Skeletal muscle tissue (tissue), 4 donors: ENCODE results near the gene BCKDHB. TPM values are rescaled to one million over a fixed set of nuclear protein-coding genes. Genes with fewer than 3 reads are reported as not detected.
"Not testable (repeated sequence)": the region's sequence is repeated elsewhere in the genome, so short reads cannot be mapped to it uniquely, and the experiment has no call there.

Experiments
- H3K27ac ChIP-seq: one replicate; pipeline ENCODE4 v1.7.0; 2013; ENCODE audit warnings: mild to moderate bottlenecking, low read depth, low read length, inconsistent platforms
- H3K27me3 ChIP-seq, 3 donors: one replicate each; pipeline ENCODE4 v1.7.0; 2013; ENCODE audit warnings: low read length in 3 of 3; ENCODE audit not compliant: control insufficient read depth in 3 of 3, insufficient read depth in 3 of 3
- H3K36me3 ChIP-seq, 3 donors: one replicate each; pipeline ENCODE4 v1.7.0; 2013; ENCODE audit warnings: low read length in 3 of 3; ENCODE audit not compliant: control insufficient read depth in 3 of 3, insufficient read depth in 3 of 3
- H3K4me1 ChIP-seq, 3 donors: one replicate each; pipeline ENCODE4 v1.7.0; 2013; ENCODE audit warnings: low read length in 3 of 3, mild to moderate bottlenecking in 3 of 3; ENCODE audit not compliant: control insufficient read depth in 3 of 3, insufficient read depth in 3 of 3
- H3K4me3 ChIP-seq, 3 donors: one replicate each; pipeline ENCODE4 v1.7.0; 2013; ENCODE audit warnings: low read length in 3 of 3
- H3K9ac ChIP-seq, 3 donors: one replicate each; pipeline ENCODE4 v1.7.0; 2013; ENCODE audit warnings: low read length in 3 of 3, mild to moderate bottlenecking in 3 of 3, moderate library complexity in 2 of 3, low read depth in 1 of 3
- H3K9me3 ChIP-seq, 3 donors: one replicate each; pipeline ENCODE4 v1.7.0; 2013; ENCODE audit warnings: low read length in 3 of 3; ENCODE audit not compliant: control insufficient read depth in 3 of 3
- total RNA-seq: library from RNA; depleted of rRNA; stranded (reverse); fragments of >200 nt; gene quantifications from one replicate; pipeline ENCODE4 v1.2.3, GENCODE V29; 2014
- donor health status: Osteomylitis.

Gene BCKDHB
- total RNA-seq, 1 donor from 2014 or later = 24.5 TPM

DNA sequence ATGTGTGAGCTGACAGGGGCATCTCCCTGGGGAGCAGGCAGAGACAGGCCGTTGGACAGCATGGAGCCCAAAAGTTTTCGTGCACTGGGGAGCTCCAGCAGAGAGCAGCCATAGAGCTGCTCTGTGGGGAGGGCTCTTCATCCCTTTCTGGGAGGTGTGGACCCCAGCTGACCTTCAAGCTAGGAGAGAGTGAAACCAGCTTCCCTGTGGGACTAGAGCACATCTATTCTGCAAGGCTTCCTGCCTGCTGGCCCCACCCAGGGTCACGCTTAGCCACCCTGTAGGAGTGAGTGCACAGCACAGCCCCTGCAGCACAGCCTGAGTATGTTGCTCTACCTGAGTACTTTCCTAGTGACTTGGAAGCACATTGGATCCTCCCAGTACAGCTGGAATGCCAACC lies 183.3 kb downstream of the BCKDHB start:
- H3K4me3 ChIP-seq = no peak overlapping the region
- peaks cover 0 to 3% (median 0%) of the 10 kb centered on the region in 3 donors for H3K9me3 ChIP-seq

DNA sequence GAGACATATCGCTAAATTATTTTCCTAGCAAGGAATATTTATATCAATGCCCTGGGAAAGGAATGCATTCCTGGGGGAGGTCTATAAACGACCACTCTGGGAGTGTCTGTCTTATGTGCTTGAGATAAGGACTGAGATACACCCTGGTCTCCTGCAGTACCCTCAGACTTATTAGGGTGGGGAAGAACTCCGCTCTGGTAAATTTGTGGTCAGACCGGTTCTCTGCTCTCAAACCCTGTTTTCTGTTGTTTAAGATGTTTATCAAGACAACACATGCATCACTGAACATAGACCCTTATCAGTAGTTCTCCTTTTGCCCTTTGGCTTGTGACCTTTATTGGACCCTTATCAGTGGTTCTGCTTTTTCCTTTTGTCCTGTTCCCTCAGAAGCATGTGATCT lies 188.1 kb downstream of the BCKDHB start:
- not testable (repeated sequence) for H3K36me3 ChIP-seq, H3K27me3 ChIP-seq, H3K9ac ChIP-seq, H3K9me3 ChIP-seq, H3K4me3 ChIP-seq, H3K27ac ChIP-seq, H3K4me1 ChIP-seq

More for the DNA sequence above, 183.3 kb downstream of the BCKDHB start:
- H3K27me3 ChIP-seq = no peaks in the 10 kb centered on the region
- H3K36me3 ChIP-seq = no peaks in the 10 kb centered on the region
- no peak overlapping the region for H3K9ac ChIP-seq
- H3K27ac ChIP-seq = no peak overlapping the region
- H3K4me1 ChIP-seq = no peaks in the 10 kb centered on the region

DNA sequence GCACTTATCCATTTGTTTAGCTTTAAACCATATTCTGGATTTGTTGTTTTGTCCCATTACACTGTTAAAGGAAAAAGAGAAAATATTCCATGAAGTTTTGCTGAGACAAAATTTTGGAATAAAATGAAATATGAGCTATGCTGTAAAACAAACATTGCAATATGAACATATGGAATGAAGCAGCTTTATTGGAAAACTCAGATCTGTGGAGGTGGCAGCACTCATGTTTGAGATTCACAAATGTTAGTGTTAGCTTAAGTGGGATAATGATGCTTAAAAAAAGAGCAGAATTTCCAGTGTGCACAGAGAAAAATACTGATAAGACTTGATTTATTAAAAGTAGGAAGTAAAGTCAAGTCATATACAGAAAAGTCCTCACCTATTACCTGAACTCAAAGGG lies 196.2 kb downstream of the BCKDHB start:
- Histone ChIP-seq H3K36me3 (no peaks in the 10 kb centered on the region), H3K4me1 (no peaks in the 10 kb centered on the region), H3K9ac (no peak overlapping the region), H3K27me3 (no peaks in the 10 kb centered on the region), H3K4me3 (no peak overlapping the region), H3K9me3 (no peaks in the 10 kb centered on the region), H3K27ac (no peak overlapping the region)

DNA sequence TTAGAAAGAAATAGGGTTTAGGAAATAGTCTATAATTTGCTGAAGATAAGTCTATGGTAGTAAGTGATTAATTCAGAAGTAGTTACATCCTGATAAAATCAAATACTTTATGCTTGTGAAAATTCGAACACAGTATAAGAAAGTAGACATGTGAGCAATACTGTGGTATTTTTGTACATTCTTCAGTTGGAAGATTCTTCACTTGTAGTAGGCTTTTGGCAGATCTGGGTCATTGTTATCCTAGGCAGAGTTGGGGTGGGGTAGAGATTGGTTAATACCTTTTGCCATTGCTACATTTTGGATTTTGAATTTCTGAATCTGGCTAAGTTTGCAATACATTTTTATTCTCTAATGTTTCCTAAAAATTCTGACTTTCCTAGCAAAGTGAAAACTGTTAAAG lies 197.5 kb downstream of the BCKDHB start:
- no peak overlapping the region for H3K27ac ChIP-seq
- no peaks in the 10 kb centered on the region for H3K36me3 ChIP-seq
- H3K4me1 ChIP-seq = no peaks in the 10 kb centered on the region
- no peaks in the 10 kb centered on the region for H3K9me3 ChIP-seq
- H3K27me3 ChIP-seq = no peaks in the 10 kb centered on the region
- no peak overlapping the region for H3K4me3 ChIP-seq
- H3K9ac ChIP-seq = no peak overlapping the region

DNA sequence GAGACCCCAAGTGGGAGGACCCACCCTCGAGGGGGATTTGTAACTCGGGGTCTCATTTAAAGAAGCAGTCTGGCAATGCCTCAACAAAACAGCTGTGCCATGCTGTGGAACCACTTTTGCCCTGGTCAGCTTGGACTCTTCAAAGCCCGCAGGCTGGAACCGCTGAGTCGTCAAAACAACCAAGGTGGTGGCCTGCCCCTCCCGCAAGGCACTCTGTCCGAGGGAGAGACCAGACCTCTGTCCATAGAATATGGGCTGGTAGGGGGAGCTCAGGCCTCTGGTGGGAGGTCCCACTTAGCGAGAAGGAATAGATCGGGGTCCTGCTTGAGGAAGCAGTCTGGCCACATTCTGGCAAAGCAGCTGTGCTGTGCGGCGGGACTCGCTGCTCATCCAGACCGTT lies 208.1 kb downstream of the BCKDHB start:
- Histone ChIP-seq H3K9me3 (no peaks in the 10 kb centered on the region), H3K27ac (no peak overlapping the region), H3K4me3 (no peak overlapping the region), H3K9ac (no peak overlapping the region), H3K27me3 (no peaks in the 10 kb centered on the region), H3K4me1 (no peaks in the 10 kb centered on the region), H3K36me3 (no peaks in the 10 kb centered on the region)

DNA sequence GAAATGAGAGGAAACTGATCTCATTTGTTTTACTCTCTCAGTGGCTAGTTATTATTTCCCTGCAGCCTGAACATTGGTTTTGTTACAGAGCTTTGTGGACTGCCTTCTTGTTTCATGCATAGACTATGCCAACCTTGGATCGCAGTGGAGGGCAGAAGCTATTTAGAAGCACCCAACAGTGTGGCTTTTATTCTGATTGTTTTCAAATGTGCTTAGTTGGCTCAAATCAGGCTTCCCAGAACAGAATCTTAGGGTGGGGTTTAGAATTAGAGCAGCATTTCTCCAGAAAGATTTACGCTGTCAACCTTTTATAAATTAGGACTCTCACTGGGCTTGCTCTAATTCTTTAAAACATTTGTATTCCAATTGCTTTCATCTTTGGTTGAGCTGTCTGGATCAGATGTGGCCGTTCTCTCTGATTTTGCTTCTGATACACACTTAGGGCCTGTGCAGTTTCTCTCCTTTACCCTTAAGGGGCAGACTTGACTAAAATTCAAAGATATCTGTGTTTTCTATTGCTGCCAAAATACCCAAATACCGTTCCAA lies 210.3 kb downstream of the BCKDHB start:
- Histone ChIP-seq H3K9ac (no peak overlapping the region), H3K4me1 (no peaks in the 10 kb centered on the region), H3K36me3 (no peaks in the 10 kb centered on the region), H3K9me3 (no peaks in the 10 kb centered on the region), H3K27me3 (no peaks in the 10 kb centered on the region), H3K27ac (no peak overlapping the region), H3K4me3 (no peak overlapping the region)

DNA sequence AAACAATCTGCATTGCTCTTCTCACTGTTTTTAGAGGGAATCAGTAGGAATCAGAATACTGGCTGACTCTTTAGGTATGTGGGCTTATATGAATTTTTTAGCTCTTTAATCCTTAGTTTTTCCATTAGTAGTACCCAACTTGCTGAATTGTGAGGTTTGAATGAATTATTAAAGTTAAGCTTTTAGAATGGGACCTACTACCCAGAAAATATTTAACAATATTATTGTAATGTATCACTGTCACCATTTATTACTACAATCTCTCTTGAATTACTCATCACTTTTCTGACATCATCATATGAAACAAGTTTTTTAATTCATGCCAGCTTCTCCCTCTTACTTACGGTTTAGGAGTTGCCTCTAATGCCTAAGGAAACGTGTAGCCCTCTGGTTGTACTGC lies 212.7 kb downstream of the BCKDHB start:
- Histone ChIP-seq H3K4me3 (no peak overlapping the region), H3K27me3 (no peaks in the 10 kb centered on the region), H3K27ac (no peak overlapping the region), H3K4me1 (no peaks in the 10 kb centered on the region), H3K9ac (no peak overlapping the region), H3K9me3 (no peaks in the 10 kb centered on the region), H3K36me3 (no peaks in the 10 kb centered on the region)

DNA sequence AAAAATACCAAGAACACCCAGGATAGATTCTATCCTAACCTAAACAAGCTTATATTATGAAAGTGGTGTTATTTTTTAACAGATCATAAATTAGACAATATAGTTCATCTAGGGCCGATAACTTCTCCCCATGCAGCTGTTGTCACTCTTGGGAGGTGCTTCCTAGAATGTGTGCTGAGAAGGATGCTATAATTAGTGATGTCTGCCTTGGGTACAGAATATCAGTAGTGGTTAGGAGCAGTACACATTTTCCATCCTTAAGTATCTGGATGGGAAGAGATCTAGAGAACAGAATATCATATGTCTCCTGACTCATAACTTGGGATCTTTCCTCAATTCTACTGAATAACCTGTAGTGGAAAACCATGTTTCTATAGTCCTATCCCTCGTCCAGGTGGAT lies 214.5 kb downstream of the BCKDHB start:
- no peaks in the 10 kb centered on the region for H3K4me1 ChIP-seq
- no peak overlapping the region for H3K27ac ChIP-seq
- no peak overlapping the region for H3K9ac ChIP-seq
- no peaks in the 10 kb centered on the region for H3K36me3 ChIP-seq
- no peaks in the 10 kb centered on the region for H3K9me3 ChIP-seq
- no peaks in the 10 kb centered on the region for H3K27me3 ChIP-seq
- H3K4me3 ChIP-seq = no peak overlapping the region

DNA sequence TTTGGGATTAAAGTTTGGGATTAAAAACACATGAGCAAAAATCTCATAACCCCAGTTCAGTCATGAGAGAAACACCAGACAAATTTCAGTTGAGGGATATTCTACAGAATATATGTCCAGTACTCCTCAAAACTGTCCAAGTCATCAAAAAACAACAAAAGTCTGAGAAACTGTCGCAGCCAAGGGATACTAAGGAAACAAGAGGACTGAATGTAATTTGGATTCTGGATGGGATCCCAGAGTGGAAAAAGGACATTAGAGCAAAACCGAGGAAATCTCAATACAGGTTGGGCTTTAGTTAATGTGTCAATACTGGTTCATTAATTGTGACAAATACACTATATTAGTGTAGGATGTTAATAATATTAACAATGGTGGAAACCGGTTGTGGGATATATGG lies 219.3 kb downstream of the BCKDHB start:
- Histone ChIP-seq H3K9ac (no peak overlapping the region), H3K27ac (no peak overlapping the region), H3K36me3 (no peaks in the 10 kb centered on the region), H3K9me3 (no peaks in the 10 kb centered on the region), H3K4me3 (no peak overlapping the region), H3K4me1 (peaks cover 4 to 6% (median 6%) of the 10 kb centered on the region in 3 donors), H3K27me3 (no peaks in the 10 kb centered on the region)

DNA sequence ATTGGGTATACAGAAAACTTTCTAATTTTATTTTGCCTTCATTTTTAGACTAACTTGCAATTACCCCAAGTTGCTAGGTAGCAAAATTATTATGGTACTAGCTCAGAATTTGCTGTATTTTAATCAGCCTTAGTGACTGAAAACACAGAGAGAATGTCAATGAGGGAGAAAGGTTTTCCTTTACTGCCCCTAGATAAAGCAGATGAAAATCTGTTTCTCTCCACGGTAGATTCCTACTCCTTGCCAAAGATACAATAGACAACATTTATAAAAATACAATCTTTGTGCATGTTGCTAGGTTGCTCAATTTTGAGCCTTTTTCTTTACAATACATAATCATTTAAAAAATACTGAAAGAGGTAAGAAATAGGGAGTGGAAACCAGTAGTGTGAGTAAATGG lies 222.2 kb downstream of the BCKDHB start:
- Histone ChIP-seq H3K27me3 (no peaks in the 10 kb centered on the region), H3K27ac (no peak overlapping the region), H3K36me3 (no peaks in the 10 kb centered on the region), H3K4me1 (peaks cover 4 to 6% (median 6%) of the 10 kb centered on the region in 3 donors), H3K4me3 (no peak overlapping the region), H3K9ac (no peak overlapping the region), H3K9me3 (no peaks in the 10 kb centered on the region)

DNA sequence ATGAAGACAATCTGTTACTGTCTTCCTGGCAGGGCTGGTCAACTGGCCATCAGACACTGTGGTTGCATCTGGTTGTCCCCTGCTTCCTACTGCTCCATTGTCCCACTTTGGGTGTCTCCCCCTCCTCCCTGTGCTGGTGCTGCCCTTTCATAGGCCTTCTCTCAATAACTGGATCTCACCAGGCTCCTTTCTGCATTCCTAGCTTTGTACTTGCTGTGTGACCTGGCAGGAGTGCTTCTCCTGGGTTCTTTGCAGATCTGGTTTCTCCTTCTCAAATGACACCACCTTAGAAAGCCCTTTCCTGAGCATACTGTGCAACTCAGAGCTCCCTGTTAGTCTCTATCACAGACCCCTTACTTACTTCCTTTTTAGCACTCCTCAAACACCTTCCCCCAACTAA lies 223.0 kb downstream of the BCKDHB start:
- H3K9ac ChIP-seq = no peak overlapping the region
- no peaks in the 10 kb centered on the region for H3K36me3 ChIP-seq
- H3K9me3 ChIP-seq = no peaks in the 10 kb centered on the region
- H3K4me1 ChIP-seq = peaks cover 4 to 6% (median 6%) of the 10 kb centered on the region in 3 donors
- H3K4me3 ChIP-seq = no peak overlapping the region
- H3K27me3 ChIP-seq = no peaks in the 10 kb centered on the region
- H3K27ac ChIP-seq = no peak overlapping the region
